Urinary bladder (tissue), 4 donors: ENCODE results near the gene TCEANC2. TPM values are rescaled to one million over a fixed set of nuclear protein-coding genes. Genes with fewer than 3 reads are reported as not detected.

ENCODE experiments used
- DNase-seq: peaks from one replicate; pipeline ENCODE4 v3.0.0-alpha.2; 2015; ENCODE audit errors: extremely low spot score
- H3K27ac ChIP-seq: one replicate; pipeline ENCODE4 v1.5.1; 2013; ENCODE audit warnings: low read depth, mild to moderate bottlenecking, moderate library complexity
- H3K36me3 ChIP-seq: one replicate; pipeline ENCODE4 v1.6.1; 2013; ENCODE audit warnings: mild to moderate bottlenecking, moderate library complexity; ENCODE audit not compliant: insufficient read depth
- H3K4me1 ChIP-seq: one replicate; pipeline ENCODE4 v1.6.1; 2013; ENCODE audit warnings: mild to moderate bottlenecking, moderate library complexity; ENCODE audit not compliant: insufficient read depth
- H3K4me3 ChIP-seq: one replicate; pipeline ENCODE4 v1.5.1; 2013; ENCODE audit warnings: low read depth, low read length
- WGBS: extraction: QIAGEN DNeasy Blood & Tissue Kit; methylation state at CpG from one replicate; pipeline ENCODE4 v1.1.7; 2013; 5-methylcytosine and 5-hydroxymethylcytosine counted together
- polyA plus RNA-seq: library from polyadenylated mRNA; stranded (reverse); fragments of 200-250 nt; gene quantifications from one replicate; pipeline ENCODE4 v1.2.3, GENCODE V29; 2013
- total RNA-seq: library from RNA; depleted of rRNA; stranded (reverse); fragments of >200 nt; gene quantifications from one replicate; pipeline ENCODE4 v1.2.3, GENCODE V29; 2014
- donor health status: healthy with polysubstance abuse.
- donor health status: healthy.

Gene TCEANC2
- total and polyA plus RNA-seq, 2 donors, result 3.4 to 7.6 TPM

DNA sequence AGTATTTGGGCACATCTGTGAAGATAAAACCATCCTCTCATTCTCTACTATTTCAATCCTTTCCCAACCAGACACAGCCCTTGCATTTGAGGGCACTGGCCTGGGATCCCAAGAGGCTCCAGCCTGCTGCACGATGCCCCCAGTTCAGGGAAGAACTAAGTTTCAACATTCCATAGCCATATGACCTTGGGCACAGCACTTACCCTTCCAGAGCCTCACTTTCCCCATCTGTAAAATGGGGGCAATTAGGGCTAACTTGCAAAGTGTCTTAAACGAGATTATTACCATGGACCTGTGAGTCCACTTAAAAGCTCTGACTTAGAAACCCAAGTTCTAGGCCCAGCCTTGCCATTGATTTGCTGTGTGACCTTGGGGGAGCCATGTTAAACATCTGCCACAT is 76.5 kb downstream of the TCEANC2 start:
- no peak for DNase-seq
- H3K36me3 ChIP-seq, result no peaks in the 10 kb centered on the region
- WGBS, result 81% methylated on average over 2 of the region's 2 CpGs

DNA sequence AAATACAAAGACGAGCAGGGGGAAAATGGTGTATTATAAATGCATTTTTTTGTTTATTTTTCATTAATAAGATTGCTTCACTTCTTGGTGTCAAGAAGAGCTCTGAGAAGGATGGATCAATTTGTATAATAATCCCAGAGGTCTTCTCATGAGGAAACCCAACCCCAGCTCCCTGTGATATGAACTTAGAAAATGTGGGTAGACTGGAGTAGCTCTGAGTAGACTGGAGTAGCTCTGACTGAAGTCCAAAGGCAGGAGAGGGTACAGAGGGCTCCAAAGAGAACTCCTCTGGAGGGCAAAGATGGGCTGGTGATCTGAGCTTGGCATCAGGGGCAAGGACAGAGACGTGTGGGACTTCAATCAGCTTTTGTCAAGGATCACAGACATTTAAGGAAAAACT is 78.0 kb downstream of the TCEANC2 start:
- 82% methylated on average over 2 of the region's 2 CpGs for WGBS
- DNase-seq, result no peak
- H3K4me1 ChIP-seq, result no peaks in the 10 kb centered on the region
- H3K27ac ChIP-seq, result no peak overlapping the region
- no peak overlapping the region for H3K4me3 ChIP-seq
- H3K36me3 ChIP-seq, result no peaks in the 10 kb centered on the region

More for the DNA sequence above, 76.5 kb downstream of the TCEANC2 start:
- no peak overlapping the region for H3K4me3 ChIP-seq
- H3K27ac ChIP-seq, result no peak overlapping the region
- H3K4me1 ChIP-seq, result no peaks in the 10 kb centered on the region

DNA sequence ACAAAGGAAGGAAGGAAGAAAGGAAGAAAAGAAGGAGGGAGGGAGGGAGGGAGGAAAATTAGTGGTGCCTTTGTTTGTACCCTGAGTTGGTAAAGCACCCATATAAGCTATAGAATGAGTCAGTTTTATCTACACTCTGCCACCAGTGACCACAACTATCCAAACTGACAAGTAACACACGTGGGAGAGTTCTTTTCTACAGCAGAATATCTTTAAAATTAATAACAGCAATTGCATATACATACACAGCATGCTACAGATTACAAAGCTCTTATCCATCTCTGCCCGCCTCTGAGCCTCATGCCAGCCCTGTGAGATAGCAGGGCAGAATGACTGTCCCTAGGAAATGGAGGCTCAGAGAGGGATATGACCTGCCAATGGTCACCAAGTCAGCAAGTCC is 79.1 kb downstream of the TCEANC2 start:
- DNase-seq, result no peak
- WGBS, result 62% methylated on average over 2 of the region's 2 CpGs
- Histone ChIP-seq H3K4me1 (no peaks in the 10 kb centered on the region), H3K36me3 (no peaks in the 10 kb centered on the region), H3K27ac (no peak overlapping the region), H3K4me3 (no peak overlapping the region)

DNA sequence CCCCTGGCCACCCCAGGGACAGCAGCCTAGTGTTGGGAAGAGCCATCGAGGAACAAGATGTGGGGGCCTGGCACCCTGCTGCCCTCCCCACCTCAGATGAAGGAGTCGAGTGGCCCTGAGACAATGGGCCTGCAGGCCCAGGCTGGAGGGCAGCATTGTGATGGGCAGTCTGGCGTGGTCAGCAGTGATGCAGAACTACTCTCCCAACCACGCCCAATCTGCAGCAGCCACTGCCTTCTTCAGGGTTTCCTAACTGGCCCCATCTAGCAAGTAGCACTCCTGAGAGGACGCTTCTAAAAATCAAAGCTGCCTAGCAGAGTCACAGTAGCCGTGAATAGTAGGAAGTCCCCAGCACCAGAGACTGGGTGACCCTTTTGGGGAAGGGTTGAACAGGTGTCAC is 80.9 kb downstream of the TCEANC2 start:
- 94% methylated on average over 6 of the region's 6 CpGs for WGBS

DNA sequence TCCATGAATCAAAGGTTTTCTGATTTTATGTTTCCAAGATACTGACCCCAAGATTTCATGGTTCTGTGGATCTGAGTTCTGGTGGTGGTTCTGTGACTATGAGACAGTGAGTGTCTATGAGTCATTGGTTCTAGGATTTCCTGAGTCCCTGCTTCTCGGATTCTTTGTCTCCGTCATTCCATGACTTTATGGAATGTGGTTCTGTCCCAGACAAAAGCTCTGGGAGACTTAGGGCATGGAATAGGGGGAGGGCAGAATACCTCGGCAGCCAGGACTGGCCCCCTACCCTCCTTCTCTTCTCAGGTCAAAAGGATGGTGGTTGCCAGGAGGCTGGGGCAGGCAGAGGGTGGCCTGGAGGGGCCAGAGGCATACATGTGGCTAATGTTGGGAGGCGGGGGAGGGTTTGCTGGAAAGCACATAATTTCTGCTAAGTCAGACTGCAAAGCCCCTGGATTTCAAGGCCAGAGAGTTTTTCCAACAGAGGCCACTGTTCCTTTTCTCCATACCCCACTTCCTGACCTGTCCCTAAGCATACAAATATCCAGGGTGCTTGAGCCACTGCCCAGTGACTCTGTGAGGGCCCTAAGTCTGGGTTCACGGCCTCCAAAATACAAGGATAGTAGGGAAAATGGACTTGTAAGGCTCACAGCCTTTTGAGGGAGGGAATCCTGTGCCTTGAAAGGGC is 82.2 kb downstream of the TCEANC2 start:
- no peak overlapping the region for H3K4me3 ChIP-seq
- H3K27ac ChIP-seq, result no peak overlapping the region
- H3K4me1 ChIP-seq, result no peaks in the 10 kb centered on the region
- H3K36me3 ChIP-seq, result no peaks in the 10 kb centered on the region
- no peak for DNase-seq
- WGBS, result 73% methylated on average over 5 of the region's 5 CpGs

More for the DNA sequence above, 80.9 kb downstream of the TCEANC2 start:
- H3K4me3 ChIP-seq, result no peak overlapping the region
- H3K27ac ChIP-seq, result no peak overlapping the region
- no peak for DNase-seq
- H3K36me3 ChIP-seq, result no peaks in the 10 kb centered on the region
- no peaks in the 10 kb centered on the region for H3K4me1 ChIP-seq

DNA sequence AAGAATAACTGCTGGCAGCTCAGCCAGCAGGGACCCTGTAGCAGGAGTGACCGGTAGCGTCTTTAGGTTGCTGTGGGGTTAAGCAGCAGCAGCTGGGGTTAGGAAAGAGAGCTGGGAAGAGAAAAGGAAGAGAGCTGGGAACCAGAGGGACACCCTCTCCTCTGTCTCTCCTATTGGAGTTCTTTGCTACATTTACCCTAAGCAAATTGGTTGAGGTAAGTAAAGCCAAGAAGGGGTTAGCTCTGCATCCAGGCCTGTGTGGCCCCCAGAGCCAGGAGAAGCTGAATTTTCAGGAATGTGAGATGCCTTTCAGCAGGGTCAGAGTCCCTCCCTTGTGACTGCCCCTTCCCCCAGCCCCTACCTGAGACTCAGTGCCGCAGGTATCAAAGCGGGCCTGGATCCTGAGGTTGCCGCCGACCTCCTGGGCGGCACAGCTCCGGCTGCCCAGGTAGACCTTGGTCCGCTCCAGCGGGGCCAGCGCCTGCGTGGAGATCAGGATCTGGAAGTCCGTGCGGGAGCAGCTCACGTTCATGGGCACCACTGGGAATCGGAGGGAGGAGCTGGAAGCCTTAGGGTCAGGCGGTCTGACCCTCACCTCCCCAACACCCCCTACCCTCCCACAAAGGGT is 83.0 kb downstream of the TCEANC2 start:
- no peak for DNase-seq
- H3K27ac ChIP-seq, result no peak overlapping the region
- no peaks in the 10 kb centered on the region for H3K4me1 ChIP-seq
- WGBS, result 94% methylated on average over 17 of the region's 17 CpGs
- H3K36me3 ChIP-seq, result no peaks in the 10 kb centered on the region
- H3K4me3 ChIP-seq, result no peak overlapping the region

DNA sequence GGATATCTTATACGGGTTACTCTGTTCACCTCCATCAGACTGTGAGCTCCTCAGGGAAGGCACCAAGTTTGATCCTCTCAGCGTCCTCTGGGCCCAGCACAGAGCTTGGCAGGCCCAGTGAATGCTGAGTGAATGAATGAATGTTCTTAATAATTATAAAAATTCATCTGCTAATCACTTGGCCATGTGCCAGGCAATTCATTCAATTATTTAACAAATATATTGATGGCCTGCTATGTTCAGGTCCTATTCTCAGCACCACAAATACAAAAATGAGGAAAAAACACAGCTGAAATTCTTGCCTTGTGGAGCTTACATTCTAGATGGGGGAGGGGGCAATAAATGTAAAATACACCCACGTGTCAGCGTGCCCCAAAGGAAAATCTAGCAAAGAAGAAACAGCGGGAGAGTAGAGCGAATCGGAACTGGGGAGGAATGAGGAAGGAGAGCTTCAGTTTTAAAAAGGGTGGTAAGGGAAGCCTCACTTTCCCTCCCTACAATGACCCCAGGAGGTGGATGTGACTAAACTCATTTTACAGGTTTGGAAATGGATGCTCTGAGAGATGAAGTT is 83.6 kb downstream of the TCEANC2 start:
- no peak overlapping the region for H3K27ac ChIP-seq
- no peaks in the 10 kb centered on the region for H3K36me3 ChIP-seq
- no peak for DNase-seq
- no peak overlapping the region for H3K4me3 ChIP-seq
- no peaks in the 10 kb centered on the region for H3K4me1 ChIP-seq
- WGBS, result 75% methylated on average over 7 of the region's 7 CpGs

DNA sequence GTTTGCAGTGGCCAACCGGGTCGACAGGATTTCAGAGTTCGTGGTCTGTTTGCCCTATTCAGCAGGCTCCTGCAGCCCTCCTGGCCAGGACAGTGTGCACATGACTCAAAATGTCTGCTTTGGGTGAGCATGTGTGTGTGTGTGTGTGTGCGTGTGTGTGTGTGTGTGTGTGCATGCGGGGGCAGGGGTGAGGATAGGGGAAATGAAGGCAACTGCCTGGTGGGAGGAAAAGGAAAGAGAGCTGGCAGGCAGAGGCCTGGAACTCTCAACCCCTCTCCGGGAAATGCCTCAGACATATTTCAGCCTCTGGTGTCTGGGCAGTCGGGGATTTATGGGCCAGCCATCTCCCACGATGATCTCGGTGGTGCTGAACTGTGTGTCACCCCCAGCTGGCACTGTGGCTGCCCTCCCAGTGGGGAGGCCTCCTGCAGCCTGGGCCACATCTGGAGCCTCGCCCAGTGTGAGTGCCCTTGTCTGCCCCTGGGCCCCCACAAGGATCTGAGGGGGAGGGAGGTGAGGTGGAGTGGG is 84.2 kb downstream of the TCEANC2 start:
- H3K4me1 ChIP-seq, result no peaks in the 10 kb centered on the region
- H3K36me3 ChIP-seq, result no peaks in the 10 kb centered on the region
- WGBS, result 40% methylated on average over 10 of the region's 10 CpGs
- no peak overlapping the region for H3K27ac ChIP-seq
- no peak overlapping the region for H3K4me3 ChIP-seq
- no peak for DNase-seq

DNA sequence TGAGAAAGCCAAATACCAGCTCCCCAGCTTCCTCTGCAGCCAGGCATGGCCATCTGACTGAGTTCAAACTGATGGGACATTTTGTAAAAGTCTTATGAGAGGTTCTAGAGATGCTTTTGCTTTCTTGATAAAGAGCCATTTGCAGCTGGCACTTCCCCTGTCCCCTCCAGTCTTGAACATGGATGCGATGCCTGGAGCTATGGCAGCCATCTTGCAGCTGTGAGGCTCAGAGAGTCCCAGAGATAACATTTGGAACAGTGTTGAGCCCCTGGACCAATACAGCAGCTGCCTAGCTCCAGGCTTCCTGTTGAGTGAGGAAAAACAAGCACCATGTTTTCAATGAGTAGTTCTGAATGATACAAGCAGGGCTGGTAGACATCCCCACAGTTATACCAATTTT is 85.6 kb downstream of the TCEANC2 start:
- Histone ChIP-seq H3K4me1 (no peaks in the 10 kb centered on the region), H3K36me3 (no peaks in the 10 kb centered on the region), H3K27ac (no peak overlapping the region), H3K4me3 (no peak overlapping the region)
- WGBS, result 95% methylated on average over 1 of the region's 1 CpG
- DNase-seq, result no peak

DNA sequence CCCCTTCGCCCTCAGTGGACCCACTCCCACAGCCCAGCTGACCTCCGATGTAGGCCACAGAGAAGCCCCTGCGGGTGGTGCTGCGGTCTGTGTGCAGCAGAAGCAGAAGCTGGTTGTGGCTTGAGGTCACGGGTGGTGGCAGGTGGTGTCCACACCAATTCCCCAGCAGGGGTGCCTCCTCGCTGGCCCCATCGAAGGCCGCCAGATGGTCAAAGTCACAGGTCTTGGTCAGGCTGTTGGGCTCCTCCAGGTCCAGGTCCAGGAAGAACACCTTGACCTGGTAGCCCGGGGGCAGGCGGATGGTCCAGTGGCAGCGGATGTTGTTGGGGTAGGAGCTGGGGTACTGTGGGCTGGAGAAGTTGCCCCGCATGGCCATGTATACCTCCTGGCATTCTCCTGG is 86.3 kb downstream of the TCEANC2 start:
- Histone ChIP-seq H3K4me1 (no peaks in the 10 kb centered on the region), H3K4me3 (no peak overlapping the region), H3K36me3 (no peaks in the 10 kb centered on the region), H3K27ac (no peak overlapping the region)
- DNase-seq, result no peak
- WGBS, result 99% methylated on average over 12 of the region's 12 CpGs

DNA sequence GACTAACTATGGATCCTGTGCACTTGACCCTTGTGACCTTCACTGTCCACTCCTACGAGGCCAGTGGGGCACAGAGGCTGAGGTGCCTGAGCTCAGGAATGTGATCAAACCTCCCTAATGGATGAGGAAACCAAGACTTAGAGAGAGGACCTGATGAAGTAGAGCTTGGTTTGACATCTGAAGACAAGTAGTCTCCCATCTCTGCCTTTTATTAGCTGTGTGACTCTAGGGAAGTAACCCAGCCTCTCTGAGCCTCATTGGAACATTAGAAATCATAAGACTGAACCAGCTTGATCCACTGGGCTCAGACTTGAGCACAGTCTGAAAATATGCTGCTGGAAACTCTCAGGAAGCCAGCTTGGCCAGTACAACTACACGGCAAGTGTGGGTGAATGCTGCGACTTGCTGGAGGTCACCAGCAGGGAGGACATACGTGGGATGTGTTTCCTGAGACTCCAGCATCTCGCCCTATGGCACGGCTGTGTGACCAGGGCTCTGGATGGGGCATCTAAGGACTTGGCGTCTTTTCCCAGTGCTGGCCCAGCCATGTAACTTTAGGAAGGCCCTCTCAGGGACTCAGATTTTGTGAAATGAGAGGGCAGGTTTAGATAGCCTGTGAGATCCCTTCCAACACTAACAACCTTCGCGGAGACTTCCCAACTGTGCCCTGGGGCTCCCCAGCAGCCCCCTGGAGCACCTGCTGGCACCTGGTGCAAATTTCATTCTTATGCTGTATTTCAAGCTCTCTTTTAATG is 88.9 kb downstream of the TCEANC2 start:
- Histone ChIP-seq H3K36me3 (no peaks in the 10 kb centered on the region), H3K4me3 (no peak overlapping the region), H3K27ac (no peak overlapping the region), H3K4me1 (no peaks in the 10 kb centered on the region)
- no peak for DNase-seq
- WGBS, result 72% methylated on average over 9 of the region's 9 CpGs

DNA sequence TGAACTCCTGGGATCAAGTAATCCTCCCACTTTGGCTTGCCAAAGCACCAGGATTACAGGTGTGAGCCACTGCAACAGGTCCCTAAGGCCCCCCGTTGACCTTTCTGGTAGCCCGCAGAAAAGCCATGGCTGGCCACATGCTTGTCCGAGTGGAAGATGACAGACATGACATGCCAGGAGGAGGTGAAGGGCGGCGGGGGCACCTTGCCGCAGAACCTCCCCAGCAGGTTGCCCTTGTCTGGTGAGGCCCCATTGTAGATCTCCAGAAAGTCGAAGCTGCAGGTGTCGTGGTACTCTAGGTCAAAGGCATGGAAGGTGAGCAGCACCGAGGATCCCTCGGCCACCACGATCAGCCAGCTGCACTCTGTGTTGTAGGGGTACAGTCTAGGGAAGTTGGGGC is 91.0 kb downstream of the TCEANC2 start:
- Histone ChIP-seq H3K36me3 (no peaks in the 10 kb centered on the region), H3K4me3 (no peak overlapping the region), H3K27ac (no peak overlapping the region), H3K4me1 (no peaks in the 10 kb centered on the region)
- no peak for DNase-seq
- 96% methylated on average over 11 of the region's 11 CpGs for WGBS

DNA sequence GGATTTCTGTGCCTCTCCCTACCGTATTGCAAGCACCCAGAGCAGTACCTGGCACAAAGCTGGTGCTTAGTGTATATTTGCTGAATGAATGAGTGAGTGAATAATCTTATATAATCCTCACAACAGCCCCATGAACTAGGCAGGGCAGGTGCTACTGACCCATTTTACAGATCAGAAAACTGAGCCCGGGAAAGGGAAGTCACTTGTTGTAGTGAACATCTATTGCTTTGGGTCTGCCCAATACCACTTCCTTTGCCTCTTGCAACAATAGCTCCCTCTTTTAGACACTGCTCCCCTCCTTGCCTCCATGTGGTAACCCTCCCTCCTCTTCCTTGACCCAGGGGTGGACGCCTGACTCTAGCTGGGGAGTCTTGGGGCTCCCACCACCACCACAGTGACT is 96.3 kb downstream of the TCEANC2 start:
- 93% methylated on average over 3 of the region's 3 CpGs for WGBS

More for the DNA sequence above, 96.3 kb downstream of the TCEANC2 start:
- no peak for DNase-seq
- Histone ChIP-seq H3K4me3 (no peak overlapping the region), H3K4me1 (no peaks in the 10 kb centered on the region), H3K27ac (no peak overlapping the region), H3K36me3 (no peaks in the 10 kb centered on the region)
